ENCODE data around the gene CD48.
"Not testable (repeated sequence)": the region's sequence is repeated elsewhere in the genome, so short reads cannot be mapped to it uniquely, and the experiment has no call there.

Gene CD48

GRCh38 chr1:160705742-160706141 lies 5.9 kb downstream of the CD48 start:
- Histone ChIP-seq H3K27ac (ENCODE audit: insufficient read depth, low read depth, low read length, poor library complexity, severe bottlenecking) (no peak overlapping the region), H3K36me3 (ENCODE audit: control insufficient read depth, insufficient read depth, low read length) (no peaks in the 10 kb centered on the region)

GRCh38 chr1:160705212-160705621 lies 6.4 kb downstream of the CD48 start:
- not testable (repeated sequence) for H3K4me1 ChIP-seq (ENCODE audit: control insufficient read depth, insufficient read depth, low read length); H3K4me3 ChIP-seq (ENCODE audit: insufficient read depth, low read depth, low read length); H3K36me3 ChIP-seq (ENCODE audit: control insufficient read depth, insufficient read depth, low read length); H3K27me3 ChIP-seq (ENCODE audit: control insufficient read depth, insufficient read depth, low read length, poor library complexity, severe bottlenecking); H3K27ac ChIP-seq (ENCODE audit: insufficient read depth, low read depth, low read length, poor library complexity, severe bottlenecking); H3K9me3 ChIP-seq (ENCODE audit: control insufficient read depth, low read length)
- WGBS, 2 experiments, result 95 to 96% methylated on average over 3 of the region's 3 CpGs

More at GRCh38 chr1:160705742-160706141, 5.9 kb downstream of the CD48 start:
- no peaks in the 10 kb centered on the region for H3K4me1 ChIP-seq (ENCODE audit: control insufficient read depth, insufficient read depth, low read length)
- H3K4me3 ChIP-seq (ENCODE audit: insufficient read depth, low read depth, low read length), result no peak overlapping the region
- no peaks in the 10 kb centered on the region for H3K9me3 ChIP-seq (ENCODE audit: control insufficient read depth, low read length)
- H3K27me3 ChIP-seq (ENCODE audit: control insufficient read depth, insufficient read depth, low read length, poor library complexity, severe bottlenecking), result no peaks in the 10 kb centered on the region

- no peaks in the 10 kb centered on the region for H3K4me1 ChIP-seq (ENCODE audit: control insufficient read depth, insufficient read depth, low read length)
- H3K36me3 ChIP-seq (ENCODE audit: control insufficient read depth, insufficient read depth, low read length), result no peaks in the 10 kb centered on the region
- no peaks in the 10 kb centered on the region for H3K27me3 ChIP-seq (ENCODE audit: control insufficient read depth, insufficient read depth, low read length, poor library complexity, severe bottlenecking)
- no peaks in the 10 kb centered on the region for H3K9me3 ChIP-seq (ENCODE audit: control insufficient read depth, low read length)
- H3K4me3 ChIP-seq (ENCODE audit: insufficient read depth, low read depth, low read length), result no peak overlapping the region
- WGBS, 2 experiments, result 91 to 94% methylated on average over 4 of the region's 4 CpGs
- no peak overlapping the region for H3K27ac ChIP-seq (ENCODE audit: insufficient read depth, low read depth, low read length, poor library complexity, severe bottlenecking)
Observed at GRCh38 chr1:160704250-160704649, 7.4 kb downstream of the CD48 start.

GRCh38 chr1:160702100-160702499 lies 9.5 kb downstream of the CD48 start:
- H3K9me3 ChIP-seq (ENCODE audit: control insufficient read depth, low read length), result no peaks in the 10 kb centered on the region
- 90 to 92% methylated on average over 5 of the region's 5 CpGs for WGBS, 2 experiments
- no peaks in the 10 kb centered on the region for H3K4me1 ChIP-seq (ENCODE audit: control insufficient read depth, insufficient read depth, low read length)
- H3K4me3 ChIP-seq (ENCODE audit: insufficient read depth, low read depth, low read length), result no peak overlapping the region
- no peaks in the 10 kb centered on the region for H3K27me3 ChIP-seq (ENCODE audit: control insufficient read depth, insufficient read depth, low read length, poor library complexity, severe bottlenecking)
- no peaks in the 10 kb centered on the region for H3K36me3 ChIP-seq (ENCODE audit: control insufficient read depth, insufficient read depth, low read length)
- no peak overlapping the region for H3K27ac ChIP-seq (ENCODE audit: insufficient read depth, low read depth, low read length, poor library complexity, severe bottlenecking)

GRCh38 chr1:160692390-160692789 lies 19.2 kb downstream of the CD48 start:
- H3K36me3 ChIP-seq (ENCODE audit: control insufficient read depth, insufficient read depth, low read length); H3K4me1 ChIP-seq (ENCODE audit: control insufficient read depth, insufficient read depth, low read length); H3K27ac ChIP-seq (ENCODE audit: insufficient read depth, low read depth, low read length, poor library complexity, severe bottlenecking); H3K9me3 ChIP-seq (ENCODE audit: control insufficient read depth, low read length); H3K4me3 ChIP-seq (ENCODE audit: insufficient read depth, low read depth, low read length); H3K27me3 ChIP-seq (ENCODE audit: control insufficient read depth, insufficient read depth, low read length, poor library complexity, severe bottlenecking): not testable (repeated sequence)
- WGBS, 2 experiments, result 91 to 96% methylated on average over 10 of the region's 10 CpGs

- Histone ChIP-seq H3K9me3 (ENCODE audit: control insufficient read depth, low read length) (no peaks in the 10 kb centered on the region), H3K4me1 (ENCODE audit: control insufficient read depth, insufficient read depth, low read length) (no peaks in the 10 kb centered on the region), H3K27me3 (ENCODE audit: control insufficient read depth, insufficient read depth, low read length, poor library complexity, severe bottlenecking) (no peaks in the 10 kb centered on the region), H3K36me3 (ENCODE audit: control insufficient read depth, insufficient read depth, low read length) (no peaks in the 10 kb centered on the region), H3K27ac (ENCODE audit: insufficient read depth, low read depth, low read length, poor library complexity, severe bottlenecking) (no peak overlapping the region), H3K4me3 (ENCODE audit: insufficient read depth, low read depth, low read length) (no peak overlapping the region)
Observed at GRCh38 chr1:160685266-160685665, 26.4 kb downstream of the CD48 start.

- Histone ChIP-seq H3K4me3 (ENCODE audit: insufficient read depth, low read depth, low read length) (no peak overlapping the region), H3K9me3 (ENCODE audit: control insufficient read depth, low read length) (no peaks in the 10 kb centered on the region), H3K36me3 (ENCODE audit: control insufficient read depth, insufficient read depth, low read length) (no peaks in the 10 kb centered on the region), H3K27me3 (ENCODE audit: control insufficient read depth, insufficient read depth, low read length, poor library complexity, severe bottlenecking) (no peaks in the 10 kb centered on the region), H3K4me1 (ENCODE audit: control insufficient read depth, insufficient read depth, low read length) (no peaks in the 10 kb centered on the region), H3K27ac (ENCODE audit: insufficient read depth, low read depth, low read length, poor library complexity, severe bottlenecking) (no peak overlapping the region)
- WGBS, 2 experiments, result 88 to 94% methylated on average over 4 of the region's 4 CpGs
Observed at GRCh38 chr1:160682983-160683865, 28.4 kb downstream of the CD48 start.

- Histone ChIP-seq H3K27me3 (ENCODE audit: control insufficient read depth, insufficient read depth, low read length, poor library complexity, severe bottlenecking) (no peaks in the 10 kb centered on the region), H3K4me3 (ENCODE audit: insufficient read depth, low read depth, low read length) (no peak overlapping the region), H3K27ac (ENCODE audit: insufficient read depth, low read depth, low read length, poor library complexity, severe bottlenecking) (no peak overlapping the region), H3K9me3 (ENCODE audit: control insufficient read depth, low read length) (no peaks in the 10 kb centered on the region), H3K4me1 (ENCODE audit: control insufficient read depth, insufficient read depth, low read length) (no peaks in the 10 kb centered on the region), H3K36me3 (ENCODE audit: control insufficient read depth, insufficient read depth, low read length) (no peaks in the 10 kb centered on the region)
- WGBS, 2 experiments, result 95% methylated on average over 3 of the region's 3 CpGs
Observed at GRCh38 chr1:160681891-160682140, 29.8 kb downstream of the CD48 start.

- H3K36me3 ChIP-seq (ENCODE audit: control insufficient read depth, insufficient read depth, low read length), result no peaks in the 10 kb centered on the region
- no peak overlapping the region for H3K27ac ChIP-seq (ENCODE audit: insufficient read depth, low read depth, low read length, poor library complexity, severe bottlenecking)
- H3K9me3 ChIP-seq (ENCODE audit: control insufficient read depth, low read length), result no peaks in the 10 kb centered on the region
- no peak overlapping the region for H3K4me3 ChIP-seq (ENCODE audit: insufficient read depth, low read depth, low read length)
- H3K27me3 ChIP-seq (ENCODE audit: control insufficient read depth, insufficient read depth, low read length, poor library complexity, severe bottlenecking), result no peaks in the 10 kb centered on the region
- 50 to 52% methylated on average over 10 of the region's 10 CpGs for WGBS, 2 experiments
- no peaks in the 10 kb centered on the region for H3K4me1 ChIP-seq (ENCODE audit: control insufficient read depth, insufficient read depth, low read length)
Observed at GRCh38 chr1:160681066-160681890, 30.3 kb downstream of the CD48 start.

GRCh38 chr1:160680399-160680798 lies 31.2 kb downstream of the CD48 start:
- Histone ChIP-seq H3K27ac (ENCODE audit: insufficient read depth, low read depth, low read length, poor library complexity, severe bottlenecking) (no peak overlapping the region), H3K27me3 (ENCODE audit: control insufficient read depth, insufficient read depth, low read length, poor library complexity, severe bottlenecking) (no peaks in the 10 kb centered on the region), H3K4me3 (ENCODE audit: insufficient read depth, low read depth, low read length) (no peak overlapping the region), H3K4me1 (ENCODE audit: control insufficient read depth, insufficient read depth, low read length) (no peaks in the 10 kb centered on the region), H3K36me3 (ENCODE audit: control insufficient read depth, insufficient read depth, low read length) (no peaks in the 10 kb centered on the region), H3K9me3 (ENCODE audit: control insufficient read depth, low read length) (no peaks in the 10 kb centered on the region)
- WGBS, 2 experiments, result 90 to 95% methylated on average over 8 of the region's 8 CpGs

Data from ectodermal cell (in vitro differentiated cells).